Left ventricle myocardium inferior (tissue), 1 donor: ENCODE results near the gene CDKN1A. TPM values are rescaled to one million over a fixed set of nuclear protein-coding genes. Genes with fewer than 3 reads are reported as not detected.
"Not testable (repeated sequence)": the region's sequence is repeated elsewhere in the genome, so short reads cannot be mapped to it uniquely, and the experiment has no call there.

Experiments used
- DNase-seq: peaks from one replicate; pipeline ENCODE4 v3.0.0-alpha.2; 2020
- H3K27ac ChIP-seq: fragments of 200-600 bp; replicated peaks from 2 replicates; pipeline ENCODE4 v1.8.0; 2021
- H3K27me3 ChIP-seq: fragments of 200-600 bp; 2 replicates; pipeline ENCODE4 v1.8.0; 2021; ENCODE audit warnings: low read depth
- H3K36me3 ChIP-seq: fragments of 200-600 bp; 2 replicates; pipeline ENCODE4 v1.8.0; 2021
- H3K4me1 ChIP-seq: fragments of 200-600 bp; 2 replicates; pipeline ENCODE4 v1.8.0; 2021
- H3K4me3 ChIP-seq: fragments of 200-600 bp; 2 replicates; pipeline ENCODE4 v1.8.0; 2021; ENCODE audit warnings: mild to moderate bottlenecking, moderate library complexity
- H3K9me3 ChIP-seq: fragments of 200-600 bp; replicated peaks from 2 replicates; pipeline ENCODE4 v1.8.0; 2021
- CTCF ChIP-seq: fragments of 200-600 bp; IDR thresholded peaks from 2 replicates; pipeline ENCODE4 v1.8.0; 2021; ENCODE audit warnings: antibody characterized with exemption, mild to moderate bottlenecking, borderline replicate concordance
- intact Hi-C: fragments of 100-400 bp; cut with micrococcal nuclease; formaldehyde crosslinking; loops from one replicate; pipeline ENCODE4 v1.11.0; 2022
- total RNA-seq: library from RNA; stranded (reverse); fragmentation: NEBNext Ultra II Directional; extraction: Animal tissue kit (Norgen Biotek cat#: 25700); gene quantifications from one replicate; pipeline ENCODE4 v1.2.1, GENCODE V29; 2021
- donor health status: DM: no; HTN: yes; CAD: no; lungs with severe emphysema.

The CDKN1A gene
- total RNA-seq, 1 donor from 2014 or later, result 67.2 TPM

- no peak for DNase-seq
- intact Hi-C loops, result no loop called here
- Histone ChIP-seq H3K4me1 (peaks cover 8% of the 10 kb centered on the region), H3K27ac (no peak overlapping the region), H3K9me3 (no peaks in the 10 kb centered on the region), H3K36me3 (no peaks in the 10 kb centered on the region), H3K27me3 (no peaks in the 10 kb centered on the region), H3K4me3 (no peak overlapping the region)
- no peak for TF ChIP-seq CTCF
Observed at GRCh38 chr6:36650848-36651478, 27.6 kb upstream of the CDKN1A start.

GRCh38 chr6:36651659-36652379 is 26.7 kb upstream of the CDKN1A start:
- peaks cover 8% of the 10 kb centered on the region for H3K4me1 ChIP-seq
- no peaks in the 10 kb centered on the region for H3K27me3 ChIP-seq
- no peak overlapping the region for H3K4me3 ChIP-seq
- TF ChIP-seq CTCF, result no peak
- intact Hi-C loops, result no loop called here
- H3K9me3 ChIP-seq, result no peaks in the 10 kb centered on the region
- no peak for DNase-seq
- H3K27ac ChIP-seq, result no peak overlapping the region
- no peaks in the 10 kb centered on the region for H3K36me3 ChIP-seq

GRCh38 chr6:36654469-36654868 is 24.0 kb upstream of the CDKN1A start:
- DNase-seq, intact Hi-C loops, H3K4me3 ChIP-seq, H3K27me3 ChIP-seq, H3K9me3 ChIP-seq, H3K36me3 ChIP-seq, H3K27ac ChIP-seq, H3K4me1 ChIP-seq: not testable (repeated sequence)

- no peak for TF ChIP-seq CTCF
- DNase-seq, result no peak
- H3K9me3 ChIP-seq, result no peaks in the 10 kb centered on the region
- peaks cover under 1% of the 10 kb centered on the region for H3K4me1 ChIP-seq
- no peak overlapping the region for H3K27ac ChIP-seq
- intact Hi-C loops, result no loop called here
- no peaks in the 10 kb centered on the region for H3K36me3 ChIP-seq
- no peaks in the 10 kb centered on the region for H3K27me3 ChIP-seq
- no peak overlapping the region for H3K4me3 ChIP-seq
Observed at GRCh38 chr6:36655085-36655724, 23.3 kb upstream of the CDKN1A start.

GRCh38 chr6:36656441-36656840 is 22.1 kb upstream of the CDKN1A start:
- no peaks in the 10 kb centered on the region for H3K27me3 ChIP-seq
- no peak for TF ChIP-seq CTCF
- H3K27ac ChIP-seq, result no peak overlapping the region
- H3K4me1 ChIP-seq, result peaks cover 11% of the 10 kb centered on the region
- no peaks in the 10 kb centered on the region for H3K36me3 ChIP-seq
- intact Hi-C loops, result no loop called here
- H3K4me3 ChIP-seq, result no peak overlapping the region
- no peak for DNase-seq
- no peaks in the 10 kb centered on the region for H3K9me3 ChIP-seq

- no peak for TF ChIP-seq CTCF
- Histone ChIP-seq H3K27me3 (no peaks in the 10 kb centered on the region), H3K36me3 (no peaks in the 10 kb centered on the region), H3K9me3 (no peaks in the 10 kb centered on the region), H3K4me3 (no peak overlapping the region), H3K27ac (no peak overlapping the region), H3K4me1 (peaks cover 11% of the 10 kb centered on the region)
- intact Hi-C loops, result no loop called here
- DNase-seq, result no peak
Observed at GRCh38 chr6:36657271-36657670, 21.2 kb upstream of the CDKN1A start.
